ENCODE data around the gene TFDP1.

The TFDP1 gene

DNA sequence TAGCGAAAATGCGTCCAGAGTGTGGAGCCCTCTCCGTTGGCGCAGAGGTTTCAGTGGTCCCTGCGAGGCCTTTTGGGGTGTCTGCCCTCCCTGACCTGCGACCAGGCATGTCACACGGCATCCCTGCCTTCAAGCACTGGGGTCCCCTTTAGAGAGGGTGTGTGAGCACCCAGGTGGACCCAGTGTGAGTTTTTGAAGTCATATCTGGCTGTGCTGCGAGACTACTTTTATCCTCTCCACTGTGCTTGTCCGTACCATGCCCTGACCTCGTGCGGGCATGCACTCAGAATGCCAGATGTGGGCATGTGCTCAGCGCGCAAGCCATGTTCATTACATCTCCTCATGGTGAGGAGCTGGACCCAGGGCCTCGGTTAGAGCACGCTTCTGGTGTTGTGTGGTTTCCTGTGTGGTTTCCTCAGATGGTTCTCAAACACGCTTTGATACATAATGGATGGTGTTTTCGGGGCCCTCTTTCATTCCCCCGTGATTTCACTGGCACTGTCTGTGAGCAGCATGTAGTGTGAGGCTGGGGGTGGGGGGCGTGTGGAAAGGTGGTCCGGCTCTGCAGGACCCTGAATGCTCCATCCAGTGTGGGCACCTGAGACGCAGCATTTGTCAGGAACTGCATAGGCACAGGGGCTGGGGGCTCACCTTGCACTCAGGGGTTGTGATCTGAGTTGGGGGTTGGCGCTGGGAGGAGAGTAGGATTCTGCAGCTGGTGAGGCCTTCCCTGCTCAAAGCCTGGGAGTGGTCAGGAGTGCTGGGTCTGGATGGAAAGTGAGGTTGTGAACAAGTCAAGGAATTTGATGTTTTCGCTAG, 2.3 kb downstream of the TFDP1 start:
- H3K4me3 ChIP-seq (ENCODE audit: low read depth in 1 of 2, low read length in 2 of 2): peak overlapping the region in 1 of 2 experiments; percentile 85; a peak in 1 of 4 replicates
- H3K27me3 ChIP-seq (ENCODE audit: insufficient read depth, low read length, poor library complexity): no peaks in the 10 kb centered on the region
- no peak overlapping the region for H2AFZ ChIP-seq (ENCODE audit: low read depth, low read length)
- H4K20me1 ChIP-seq (ENCODE audit: insufficient read depth, low read length): peaks cover 53% of the 10 kb centered on the region
- ATAC-seq (ENCODE audit: insufficient read depth, low read depth) (0 out of 3 replicates have a peak, but pooled peaks have one; percentile 9), DNase-seq (peak; percentile 30)
- peaks cover 54% of the 10 kb centered on the region for H3K36me3 ChIP-seq (ENCODE audit: insufficient read depth, low read length)
- H3K4me2 ChIP-seq (ENCODE audit: insufficient read depth, low read length): peak overlapping the region; percentile 92
- H3K9me3 ChIP-seq (ENCODE audit: insufficient read depth, low read length, severe bottlenecking): no peaks in the 10 kb centered on the region
- H3K27ac ChIP-seq (ENCODE audit: low read length): peak overlapping the region; percentile 33; the same call in 1 of the 2 replicates
- peak overlapping the region; percentile 93 for H3K9ac ChIP-seq (ENCODE audit: low read depth, low read length)
- peaks cover 75% of the 10 kb centered on the region for H3K79me2 ChIP-seq (ENCODE audit: insufficient read depth, low read length)
- no peak for TF ChIP-seq EZH2 (IDR thresholded peaks at IDR 0.05; ENCODE audit: borderline replicate concordance, low read depth, low read length, severe bottlenecking)
- no peak for TF ChIP-seq CTCF (IDR thresholded peaks at IDR 0.05; ENCODE audit: borderline replicate concordance, extremely low read depth, low read length, poor library complexity, severe bottlenecking)
- peaks cover 52% of the 10 kb centered on the region for H3K4me1 ChIP-seq (ENCODE audit: insufficient read depth, low read length)

DNA sequence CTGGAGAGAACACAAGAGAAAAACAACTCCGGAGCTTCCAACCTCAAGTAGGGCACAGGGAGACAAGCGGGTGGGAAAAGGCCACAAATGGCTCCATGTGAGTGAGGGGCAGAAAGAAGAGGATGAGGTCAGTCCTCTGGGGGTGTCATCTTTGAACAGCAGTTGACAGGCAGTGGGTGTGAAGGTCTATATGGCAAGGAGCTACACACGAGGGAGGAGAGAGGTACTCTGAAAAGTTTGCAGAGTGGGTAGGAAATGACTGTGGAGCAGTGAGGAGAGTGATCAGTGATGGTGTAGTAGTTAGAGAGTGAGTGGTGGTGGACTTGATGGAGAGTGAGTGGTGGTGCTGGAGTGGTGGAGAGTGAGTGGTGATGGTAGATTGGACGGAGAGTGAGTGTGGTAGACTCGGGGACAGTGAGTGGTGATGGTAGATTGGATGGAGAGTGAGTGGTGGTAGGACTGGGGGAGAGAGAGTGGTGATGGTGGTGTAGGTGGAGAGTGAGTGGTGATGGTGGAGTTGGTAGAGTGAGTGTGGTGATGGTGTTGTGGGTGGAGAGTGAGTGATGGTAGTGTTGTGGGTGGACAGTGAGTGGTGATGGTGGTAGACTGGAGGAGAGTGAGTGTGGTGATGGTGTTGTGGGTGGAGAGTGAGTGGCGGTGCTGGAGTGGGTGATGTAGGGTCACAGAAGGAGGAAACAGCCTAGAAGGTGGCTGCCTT, 4.0 kb downstream of the TFDP1 start:
- no peaks in the 10 kb centered on the region for H3K27me3 ChIP-seq (ENCODE audit: insufficient read depth, low read length, poor library complexity)
- peak overlapping the region; percentile 39; the same call in 1 of the 2 replicates for H3K4me2 ChIP-seq (ENCODE audit: insufficient read depth, low read length)
- no peak for TF ChIP-seq CTCF (IDR thresholded peaks at IDR 0.05; ENCODE audit: borderline replicate concordance, extremely low read depth, low read length, poor library complexity, severe bottlenecking)
- no peak for TF ChIP-seq EZH2 (IDR thresholded peaks at IDR 0.05; ENCODE audit: borderline replicate concordance, low read depth, low read length, severe bottlenecking)
- H3K36me3 ChIP-seq (ENCODE audit: insufficient read depth, low read length): peaks cover 69% of the 10 kb centered on the region
- H3K79me2 ChIP-seq (ENCODE audit: insufficient read depth, low read length): peaks cover 92% of the 10 kb centered on the region
- peaks cover 70% of the 10 kb centered on the region for H4K20me1 ChIP-seq (ENCODE audit: insufficient read depth, low read length)
- DNase-seq (peak; percentile 4), ATAC-seq (ENCODE audit: insufficient read depth, low read depth) (no peak)
- H3K9me3 ChIP-seq (ENCODE audit: insufficient read depth, low read length, severe bottlenecking): no peaks in the 10 kb centered on the region
- no peak overlapping the region for H3K4me3 ChIP-seq (ENCODE audit: low read depth in 1 of 2, low read length in 2 of 2)
- H3K27ac ChIP-seq (ENCODE audit: low read length): no peak overlapping the region
- no peak overlapping the region for H3K9ac ChIP-seq (ENCODE audit: low read depth, low read length)
- no peak overlapping the region for H2AFZ ChIP-seq (ENCODE audit: low read depth, low read length)
- peaks cover 45% of the 10 kb centered on the region for H3K4me1 ChIP-seq (ENCODE audit: insufficient read depth, low read length)

GRCh38 chr13:113589251-113589960, 4.9 kb downstream of the TFDP1 start:
- Histone ChIP-seq H3K27me3 (ENCODE audit: insufficient read depth, low read length, poor library complexity) (no peaks in the 10 kb centered on the region), H3K36me3 (ENCODE audit: insufficient read depth, low read length) (peaks cover 77% of the 10 kb centered on the region), H3K9me3 (ENCODE audit: insufficient read depth, low read length, severe bottlenecking) (no peaks in the 10 kb centered on the region), H2AFZ (ENCODE audit: low read depth, low read length) (no peak overlapping the region), H3K4me1 (ENCODE audit: insufficient read depth, low read length) (peaks cover 41% of the 10 kb centered on the region), H3K9ac (ENCODE audit: low read depth, low read length) (no peak overlapping the region), H3K4me3 (ENCODE audit: low read depth in 1 of 2, low read length in 2 of 2) (no peak overlapping the region), H4K20me1 (ENCODE audit: insufficient read depth, low read length) (peaks cover 78% of the 10 kb centered on the region), H3K79me2 (ENCODE audit: insufficient read depth, low read length) (peaks cover 97% of the 10 kb centered on the region), H3K27ac (ENCODE audit: low read length) (peak overlapping the region; percentile 6; the same call in 1 of the 2 replicates), H3K4me2 (ENCODE audit: insufficient read depth, low read length) (peak overlapping the region; percentile 7; the same call in 1 of the 2 replicates)
- DNase-seq: peak; percentile 2
- ATAC-seq (ENCODE audit: insufficient read depth, low read depth): no peak
- TF ChIP-seq CTCF (IDR thresholded peaks at IDR 0.05; ENCODE audit: borderline replicate concordance, extremely low read depth, low read length, poor library complexity, severe bottlenecking) (no peak), EZH2 (IDR thresholded peaks at IDR 0.05; ENCODE audit: borderline replicate concordance, low read depth, low read length, severe bottlenecking) (no peak)
